NCI-H460 (cell line): ENCODE data around the gene RRN3. TPM values are rescaled to one million over a fixed set of nuclear protein-coding genes. Genes with fewer than 3 reads are reported as not detected.
A peak's percentile ranks its signal among the peaks of the same experiment; 100 is the strongest.
"Not testable (repeated sequence)": the region's sequence is repeated elsewhere in the genome, so short reads cannot be mapped to it uniquely, and the experiment has no call there.

Source experiments
- DNase-seq: peaks from one replicate; pipeline ENCODE4 v3.0.0-alpha.2; 2016; ENCODE audit warnings: low read depth; ENCODE audit errors: extremely low read depth
- small RNA-seq, 2 experiments: library from RNA; depleted of rRNA; stranded (forward); fragments of <200 nt; gene quantifications; one replicate each; pipeline ENCODE3, GENCODE V24; 2014
- total RNA-seq: library from RNA; depleted of rRNA; stranded (reverse); fragments of >200 nt; shearing (Covaris generic); gene quantifications from 2 replicates; pipeline ENCODE4 v1.2.3, GENCODE V29; 2014; rRNA removed

The RRN3 gene
- total RNA-seq, 1 experiment from 2014 or later: 63.2 TPM

DNA sequence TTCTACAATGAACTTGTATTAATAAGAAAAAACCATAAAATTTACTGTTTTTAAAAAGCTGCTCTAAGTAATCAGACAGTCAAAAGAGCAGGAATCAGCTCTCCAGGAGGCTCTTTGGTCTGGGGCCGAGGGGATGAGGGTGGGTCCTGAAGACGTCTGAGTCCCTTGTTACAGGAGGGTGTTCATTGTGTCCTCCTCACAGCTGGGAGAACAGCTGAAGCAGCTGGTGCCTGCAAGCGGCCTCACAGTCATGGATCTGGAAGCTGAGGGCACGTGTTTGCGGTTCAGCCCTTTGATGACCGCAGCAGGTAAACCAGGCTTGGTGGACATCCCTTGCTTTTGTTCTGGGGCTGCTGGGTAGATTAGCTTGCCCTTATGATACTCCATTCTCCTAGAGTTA, 64.3 kb downstream of the RRN3 start:
- DNase-seq: not testable (repeated sequence)

DNA sequence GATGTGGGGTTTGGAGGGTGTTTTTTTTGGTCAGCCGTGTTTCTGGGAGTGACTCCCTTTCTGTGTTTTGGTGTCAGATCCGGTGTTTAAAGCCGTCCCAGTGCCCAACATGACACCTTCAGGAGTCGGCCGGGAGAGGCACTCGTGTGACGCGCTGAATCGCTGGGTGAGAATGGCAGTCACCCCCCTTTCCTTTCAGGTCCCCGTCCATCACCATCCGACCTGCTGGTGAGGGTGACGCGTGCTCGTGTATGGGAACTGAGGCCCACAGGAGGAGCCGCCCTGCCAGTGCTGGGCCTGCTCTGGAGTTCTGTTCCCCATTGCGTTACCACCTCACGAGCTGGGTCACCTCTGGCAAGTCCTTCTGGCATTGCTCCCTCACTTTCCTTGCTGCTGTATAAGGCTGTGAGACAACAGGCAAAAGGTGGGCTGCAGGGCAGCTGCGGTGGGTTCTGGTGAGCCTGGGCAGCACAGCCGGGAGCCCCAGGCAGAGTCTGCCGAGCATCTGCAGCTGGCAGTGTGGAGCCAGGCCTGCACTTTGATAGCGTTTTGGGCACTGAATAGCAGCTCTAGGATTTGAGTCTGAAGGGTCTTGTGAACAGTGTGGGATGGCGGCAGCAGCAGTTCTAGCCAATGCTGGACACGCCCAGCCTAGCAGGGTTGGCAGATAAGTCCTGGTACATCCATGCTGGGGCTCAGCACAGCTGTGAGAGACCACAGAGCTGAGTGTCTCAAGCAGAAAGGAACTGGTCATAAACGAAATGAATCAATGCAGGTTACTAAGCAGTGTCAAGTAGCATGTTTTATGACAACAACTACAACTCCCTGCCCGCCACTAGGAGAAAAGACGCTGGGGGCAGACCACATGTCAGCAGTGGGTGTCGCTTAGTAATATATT, 65.0 kb downstream of the RRN3 start:
- not testable (repeated sequence) for DNase-seq

GRCh38 chr16:15028345-15028715, 65.7 kb downstream of the RRN3 start:
- DNase-seq: not testable (repeated sequence)

- not testable (repeated sequence) for DNase-seq
These were observed 66.3 kb downstream of the RRN3 start for GRCh38 chr16:15027503-15028344.

GRCh38 chr16:15027051-15027450, 67.0 kb downstream of the RRN3 start:
- not testable (repeated sequence) for DNase-seq

DNA sequence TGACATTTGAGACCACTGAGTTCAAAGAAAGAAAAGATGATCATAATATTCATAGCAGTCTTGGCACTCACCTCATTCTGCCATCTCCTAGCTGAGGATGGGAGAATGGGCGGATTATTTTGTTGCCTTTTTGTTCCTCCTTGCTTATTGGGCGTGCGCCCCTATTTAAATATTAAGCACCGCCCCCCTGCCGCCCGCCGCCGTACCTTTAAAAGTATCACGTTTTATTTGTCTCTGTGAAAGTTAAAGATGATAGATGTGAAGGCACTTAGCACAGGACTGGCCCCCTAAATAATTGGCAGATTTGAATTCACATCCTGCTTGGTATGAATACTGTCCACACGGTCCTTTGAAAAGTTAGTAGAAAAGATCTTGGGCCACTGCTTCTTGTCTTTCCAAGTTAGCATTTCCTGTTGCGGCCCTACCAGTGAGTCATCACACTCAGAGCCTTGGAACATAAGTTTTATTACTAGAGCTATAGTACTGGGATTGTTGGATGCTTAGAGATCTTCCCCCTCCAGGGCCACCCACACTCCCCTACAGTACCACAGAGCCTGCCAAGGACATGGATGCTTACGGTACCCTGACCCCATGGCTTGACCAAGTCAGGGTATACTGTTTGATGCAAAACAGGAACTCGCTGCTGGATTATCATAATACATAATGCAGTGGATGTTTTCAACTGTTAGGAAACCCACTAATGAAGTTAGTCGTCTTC, 68.7 kb downstream of the RRN3 start:
- DNase-seq: not testable (repeated sequence)

DNA sequence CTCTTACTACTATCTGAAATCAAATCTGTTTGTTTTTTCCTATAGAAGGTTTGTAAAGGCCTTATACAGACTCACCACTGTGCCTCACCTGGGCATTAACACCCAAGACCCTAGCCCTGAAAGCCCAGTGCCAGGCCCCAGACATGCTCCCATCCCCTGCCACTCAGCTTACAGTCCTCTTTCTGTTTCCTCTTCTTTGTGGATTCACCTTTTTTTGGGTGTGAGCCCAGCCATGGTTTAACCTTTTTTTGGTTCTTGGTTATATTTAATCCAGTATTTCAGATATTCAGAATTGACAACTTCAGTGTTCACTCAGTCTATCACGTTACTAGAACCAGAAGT, 69.2 kb downstream of the RRN3 start:
- not testable (repeated sequence) for DNase-seq

GRCh38 chr16:15023381-15024077, 70.5 kb downstream of the RRN3 start:
- DNase-seq: not testable (repeated sequence)

- DNase-seq: peak; percentile 46
These were observed 71.9 kb downstream of the RRN3 start for GRCh38 chr16:15022194-15022593.

DNA sequence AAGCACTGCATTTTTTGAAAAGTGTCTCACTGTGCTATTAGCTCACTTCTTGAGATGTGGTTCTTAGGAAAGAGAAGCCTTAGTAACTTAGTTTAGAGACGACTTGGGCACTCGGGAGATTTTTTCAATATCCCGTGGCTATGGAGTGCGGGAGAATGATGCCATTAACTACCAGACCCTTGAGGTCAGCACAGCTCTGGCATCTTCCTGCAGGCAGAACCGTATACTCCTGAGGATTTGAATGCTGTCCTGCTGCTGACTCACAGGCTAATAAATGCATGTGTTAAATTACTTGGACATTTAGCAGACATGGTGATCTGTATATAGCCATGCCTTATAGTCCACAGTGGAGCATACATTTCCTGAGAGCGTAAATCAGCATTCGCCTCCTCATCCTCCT, 72.6 kb downstream of the RRN3 start:
- not testable (repeated sequence) for DNase-seq

- DNase-seq: not testable (repeated sequence)
These were observed 77.0 kb downstream of the RRN3 start for GRCh38 chr16:15016951-15017580.

DNA sequence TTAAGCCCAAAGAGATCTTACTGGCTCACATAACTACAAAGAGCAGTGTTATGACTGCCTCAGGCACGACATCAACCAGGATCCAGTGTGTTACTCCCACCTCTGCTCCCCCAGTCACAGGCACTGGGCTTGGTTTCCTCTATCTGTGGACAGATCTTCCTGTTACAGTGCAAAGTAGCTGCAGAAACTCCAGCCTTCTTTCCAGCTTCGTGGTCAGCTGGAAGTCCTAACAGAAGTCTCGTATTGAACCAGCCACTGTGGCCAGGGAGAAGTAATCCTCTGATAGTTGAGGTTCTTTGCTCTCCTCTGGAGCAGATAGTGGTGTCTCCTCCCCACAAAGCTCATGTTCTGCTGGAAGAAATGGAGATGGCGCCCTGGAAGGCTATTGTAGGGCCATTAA, 77.7 kb downstream of the RRN3 start:
- DNase-seq: not testable (repeated sequence)

DNA sequence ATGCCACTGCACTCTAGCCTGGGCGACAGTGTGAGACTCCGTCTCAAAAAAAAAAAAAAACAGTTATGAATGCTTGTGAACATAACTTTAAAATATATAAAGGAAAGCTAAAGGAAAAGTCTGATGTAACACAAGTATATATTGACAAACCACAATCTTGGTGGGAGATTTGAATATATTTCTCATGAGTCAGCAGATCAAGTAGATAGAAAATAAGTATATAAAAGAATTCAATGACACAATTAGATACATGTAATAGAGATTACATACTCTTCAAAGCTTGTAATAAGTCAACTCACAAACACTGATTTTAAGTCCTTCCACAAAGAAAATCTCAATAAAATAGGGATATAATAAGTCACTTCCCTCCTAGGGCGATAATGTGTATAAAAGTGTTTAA, 78.4 kb downstream of the RRN3 start:
- not testable (repeated sequence) for DNase-seq

- DNase-seq: not testable (repeated sequence)
These were observed 81.1 kb downstream of the RRN3 start for GRCh38 chr16:15012941-15013340.

Small RNA genes within 50 kb of the gene (small RNA-seq; reads per million reads assigned to genes)
- gene MIR1972-1: 0 reads per million in 2 experiments

Other genes starting within 250 kb of the RRN3 start
- 50.9 and 74.7 TPM in 2 replicates for gene NPIPA1, start 156.8 kb downstream of the RRN3 start, total RNA-seq
- 33.8 and 40.4 TPM in 2 replicates for gene PDXDC1, start 119.2 kb downstream of the RRN3 start, total RNA-seq
- gene NTAN1, start 38.2 kb downstream of the RRN3 start, total RNA-seq: 16.8 and 18.8 TPM in 2 replicates